Measurements from ENCODE around the gene SLC35B2. TPM values are rescaled to one million over a fixed set of nuclear protein-coding genes. Genes with fewer than 3 reads are reported as not detected.
A peak's percentile ranks its signal among the peaks of the same experiment; 100 is the strongest.

SLC35B2 gene
- total RNA-seq, 1 experiment from 2014 or later: 28.9 TPM

DNA sequence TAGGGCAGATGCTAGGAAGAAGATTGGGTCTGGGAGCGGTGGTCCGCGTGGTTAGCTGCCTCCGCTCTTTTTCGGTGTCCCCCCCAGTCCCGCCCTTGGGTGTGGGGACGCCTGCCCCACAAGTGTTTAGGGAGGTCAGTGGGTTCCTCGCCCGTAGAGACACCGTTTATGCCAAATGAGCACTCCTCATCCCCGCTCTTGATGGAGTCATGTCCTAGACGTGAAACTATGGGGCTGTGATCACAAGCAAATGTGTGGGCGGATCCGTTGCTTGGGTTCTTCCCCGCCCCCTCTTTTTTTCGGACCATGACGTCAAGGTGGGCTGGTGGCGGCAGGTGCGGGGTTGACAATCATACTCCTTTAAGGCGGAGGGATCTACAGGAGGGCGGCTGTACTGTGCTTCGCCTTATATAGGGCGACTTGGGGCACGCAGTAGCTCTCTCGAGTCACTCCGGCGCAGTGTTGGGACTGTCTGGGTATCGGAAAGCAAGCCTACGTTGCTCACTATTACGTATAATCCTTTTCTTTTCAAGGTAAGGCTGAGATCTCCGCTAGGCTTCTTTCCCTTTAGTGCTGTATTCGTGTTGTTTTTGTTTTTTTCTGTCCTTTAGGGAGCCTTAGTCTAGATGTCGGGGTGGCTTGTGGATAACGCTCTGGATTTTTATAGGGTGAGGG, 10.5 kb downstream of the SLC35B2 start, which contains the start of gene HSP90AB1:
Gene HSP90AB1, plus strand, starts transcription at position 439 of the 675 bp plus-strand sequence. CDS start 1,529 bp downstream, outside the sequence.
- peaks cover 48% of the 10 kb centered on the region for H3K36me3 Mint-ChIP-seq
- H3K4me1 Mint-ChIP-seq: peaks cover 37% of the 10 kb centered on the region
- H3K27ac Mint-ChIP-seq: peak within 1 kb of the TSS; percentile 99
- H3K4me3 Mint-ChIP-seq: peak within 1 kb of the TSS; percentile 99
- no peaks in the 10 kb centered on the region for H3K9me3 Mint-ChIP-seq
- ChIA-PET CTCF (interaction anchor here (0.7 to 7.2 kb wide), 15 partner anchors 9 to 387 kb away, joined by 3 to 80 read pairs (median 4); partner anchors contain the start of genes AARS2, SLC29A1 and SLC35B2), POLR2A (interaction anchor here (0.6 to 4.9 kb wide), 23 partner anchors 9 to 617 kb away, joined by 3 to 83 read pairs (median 5); partner anchors contain the start of genes AARS2, MRPL14, MYMX and SLC29A1)
- ATAC-seq (peak; percentile 59), DNase-seq (ENCODE audit: low spot score) (peak; percentile 93)
- H3K27me3 Mint-ChIP-seq (ENCODE audit: low read depth): peaks cover 10% of the 10 kb centered on the region
- TF ChIP-seq ZNF416 (CRISPR knock-in tag; IDR thresholded peaks at IDR 0.05): 0 out of 2 replicates have a peak, but pooled peaks have one; percentile 28
- TF ChIP-seq HMGA2 (CRISPR knock-in tag; IDR thresholded peaks at IDR 0.05): 0 out of 2 replicates have a peak, but pooled peaks have one; percentile 4
- no peak for TF ChIP-seq ZNF138 (CRISPR knock-in tag; conservative IDR thresholded peaks at IDR 0.05)
- no peak for TF ChIP-seq TP53 (CRISPR knock-in tag; IDR thresholded peaks at IDR 0.05)
- no peak for TF ChIP-seq ZNF423 (CRISPR knock-in tag; IDR thresholded peaks at IDR 0.05)
- TF ChIP-seq ESRRA (CRISPR knock-in tag; IDR thresholded peaks at IDR 0.05; ENCODE audit: borderline replicate concordance): no peak
- TF ChIP-seq, protein P1, sequence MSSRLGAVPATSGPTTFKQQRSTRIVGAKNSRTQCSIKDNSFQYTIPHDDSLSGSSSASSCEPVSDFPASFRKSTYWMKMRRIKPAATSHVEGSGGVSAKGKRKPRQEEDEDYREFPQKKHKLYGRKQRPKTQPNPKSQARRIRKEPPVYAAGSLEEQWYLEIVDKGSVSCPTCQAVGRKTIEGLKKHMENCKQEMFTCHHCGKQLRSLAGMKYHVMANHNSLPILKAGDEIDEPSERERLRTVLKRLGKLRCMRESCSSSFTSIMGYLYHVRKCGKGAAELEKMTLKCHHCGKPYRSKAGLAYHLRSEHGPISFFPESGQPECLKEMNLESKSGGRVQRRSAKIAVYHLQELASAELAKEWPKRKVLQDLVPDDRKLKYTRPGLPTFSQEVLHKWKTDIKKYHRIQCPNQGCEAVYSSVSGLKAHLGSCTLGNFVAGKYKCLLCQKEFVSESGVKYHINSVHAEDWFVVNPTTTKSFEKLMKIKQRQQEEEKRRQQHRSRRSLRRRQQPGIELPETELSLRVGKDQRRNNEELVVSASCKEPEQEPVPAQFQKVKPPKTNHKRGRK (CRISPR knock-in tag; IDR thresholded peaks at IDR 0.05; ENCODE audit: borderline replicate concordance): no peak
- TF ChIP-seq, protein P2, sequence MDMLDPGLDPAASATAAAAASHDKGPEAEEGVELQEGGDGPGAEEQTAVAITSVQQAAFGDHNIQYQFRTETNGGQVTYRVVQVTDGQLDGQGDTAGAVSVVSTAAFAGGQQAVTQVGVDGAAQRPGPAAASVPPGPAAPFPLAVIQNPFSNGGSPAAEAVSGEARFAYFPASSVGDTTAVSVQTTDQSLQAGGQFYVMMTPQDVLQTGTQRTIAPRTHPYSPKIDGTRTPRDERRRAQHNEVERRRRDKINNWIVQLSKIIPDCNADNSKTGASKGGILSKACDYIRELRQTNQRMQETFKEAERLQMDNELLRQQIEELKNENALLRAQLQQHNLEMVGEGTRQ (CRISPR knock-in tag; IDR thresholded peaks at IDR 0.05): no peak
- TF ChIP-seq FOXJ3 (CRISPR knock-in tag; IDR thresholded peaks at IDR 0.05; ENCODE audit: borderline replicate concordance): no peak
- no peak for TF ChIP-seq GTF2I (CRISPR knock-in tag; conservative IDR thresholded peaks at IDR 0.05)
- peak; percentile 84 for TF ChIP-seq KAT7 (CRISPR knock-in tag; IDR thresholded peaks at IDR 0.05; ENCODE audit: borderline replicate concordance)
- no peak for TF ChIP-seq ZNF317 (CRISPR knock-in tag; IDR thresholded peaks at IDR 0.05; ENCODE audit: borderline replicate concordance, low read depth)
- TF ChIP-seq MYBL2 (CRISPR knock-in tag; IDR thresholded peaks at IDR 0.05): no peak
- peak; percentile 28; the same call in 1 of the 2 replicates for TF ChIP-seq RORB (CRISPR knock-in tag; IDR thresholded peaks at IDR 0.05)
- 0 out of 2 replicates have a peak, but pooled peaks have one; percentile 66 for TF ChIP-seq JUN (CRISPR knock-in tag; IDR thresholded peaks at IDR 0.05)
- TF ChIP-seq, protein P3, sequence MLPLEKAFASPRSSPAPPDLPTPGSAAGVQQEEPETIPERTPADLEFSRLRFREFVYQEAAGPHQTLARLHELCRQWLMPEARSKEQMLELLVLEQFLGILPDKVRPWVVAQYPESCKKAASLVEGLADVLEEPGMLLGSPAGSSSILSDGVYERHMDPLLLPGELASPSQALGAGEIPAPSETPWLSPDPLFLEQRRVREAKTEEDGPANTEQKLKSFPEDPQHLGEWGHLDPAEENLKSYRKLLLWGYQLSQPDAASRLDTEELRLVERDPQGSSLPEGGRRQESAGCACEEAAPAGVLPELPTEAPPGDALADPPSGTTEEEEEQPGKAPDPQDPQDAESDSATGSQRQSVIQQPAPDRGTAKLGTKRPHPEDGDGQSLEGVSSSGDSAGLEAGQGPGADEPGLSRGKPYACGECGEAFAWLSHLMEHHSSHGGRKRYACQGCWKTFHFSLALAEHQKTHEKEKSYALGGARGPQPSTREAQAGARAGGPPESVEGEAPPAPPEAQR (CRISPR knock-in tag; IDR thresholded peaks at IDR 0.05): no peak
- TF ChIP-seq, protein P4, sequence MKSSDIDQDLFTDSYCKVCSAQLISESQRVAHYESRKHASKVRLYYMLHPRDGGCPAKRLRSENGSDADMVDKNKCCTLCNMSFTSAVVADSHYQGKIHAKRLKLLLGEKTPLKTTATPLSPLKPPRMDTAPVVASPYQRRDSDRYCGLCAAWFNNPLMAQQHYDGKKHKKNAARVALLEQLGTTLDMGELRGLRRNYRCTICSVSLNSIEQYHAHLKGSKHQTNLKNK (CRISPR knock-in tag; IDR thresholded peaks at IDR 0.05): no peak; the same call in 1 of the 2 replicates
- TF ChIP-seq, protein P5, sequence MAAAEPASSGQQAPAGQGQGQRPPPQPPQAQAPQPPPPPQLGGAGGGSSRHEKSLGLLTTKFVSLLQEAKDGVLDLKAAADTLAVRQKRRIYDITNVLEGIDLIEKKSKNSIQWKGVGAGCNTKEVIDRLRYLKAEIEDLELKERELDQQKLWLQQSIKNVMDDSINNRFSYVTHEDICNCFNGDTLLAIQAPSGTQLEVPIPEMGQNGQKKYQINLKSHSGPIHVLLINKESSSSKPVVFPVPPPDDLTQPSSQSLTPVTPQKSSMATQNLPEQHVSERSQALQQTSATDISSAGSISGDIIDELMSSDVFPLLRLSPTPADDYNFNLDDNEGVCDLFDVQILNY (CRISPR knock-in tag; IDR thresholded peaks at IDR 0.05): 0 out of 2 replicates have a peak, but pooled peaks have one; percentile 30
- no peak for TF ChIP-seq MXD4 (CRISPR knock-in tag; IDR thresholded peaks at IDR 0.05; ENCODE audit: borderline replicate concordance)
- TF ChIP-seq CREM (CRISPR knock-in tag; IDR thresholded peaks at IDR 0.05): peak; percentile 49; the same call in 1 of the 2 replicates
- 0 out of 2 replicates have a peak, but pooled peaks have one; percentile 33 for TF ChIP-seq RELA (CRISPR knock-in tag; IDR thresholded peaks at IDR 0.05; ENCODE audit: borderline replicate concordance)
- TF ChIP-seq, protein P6, sequence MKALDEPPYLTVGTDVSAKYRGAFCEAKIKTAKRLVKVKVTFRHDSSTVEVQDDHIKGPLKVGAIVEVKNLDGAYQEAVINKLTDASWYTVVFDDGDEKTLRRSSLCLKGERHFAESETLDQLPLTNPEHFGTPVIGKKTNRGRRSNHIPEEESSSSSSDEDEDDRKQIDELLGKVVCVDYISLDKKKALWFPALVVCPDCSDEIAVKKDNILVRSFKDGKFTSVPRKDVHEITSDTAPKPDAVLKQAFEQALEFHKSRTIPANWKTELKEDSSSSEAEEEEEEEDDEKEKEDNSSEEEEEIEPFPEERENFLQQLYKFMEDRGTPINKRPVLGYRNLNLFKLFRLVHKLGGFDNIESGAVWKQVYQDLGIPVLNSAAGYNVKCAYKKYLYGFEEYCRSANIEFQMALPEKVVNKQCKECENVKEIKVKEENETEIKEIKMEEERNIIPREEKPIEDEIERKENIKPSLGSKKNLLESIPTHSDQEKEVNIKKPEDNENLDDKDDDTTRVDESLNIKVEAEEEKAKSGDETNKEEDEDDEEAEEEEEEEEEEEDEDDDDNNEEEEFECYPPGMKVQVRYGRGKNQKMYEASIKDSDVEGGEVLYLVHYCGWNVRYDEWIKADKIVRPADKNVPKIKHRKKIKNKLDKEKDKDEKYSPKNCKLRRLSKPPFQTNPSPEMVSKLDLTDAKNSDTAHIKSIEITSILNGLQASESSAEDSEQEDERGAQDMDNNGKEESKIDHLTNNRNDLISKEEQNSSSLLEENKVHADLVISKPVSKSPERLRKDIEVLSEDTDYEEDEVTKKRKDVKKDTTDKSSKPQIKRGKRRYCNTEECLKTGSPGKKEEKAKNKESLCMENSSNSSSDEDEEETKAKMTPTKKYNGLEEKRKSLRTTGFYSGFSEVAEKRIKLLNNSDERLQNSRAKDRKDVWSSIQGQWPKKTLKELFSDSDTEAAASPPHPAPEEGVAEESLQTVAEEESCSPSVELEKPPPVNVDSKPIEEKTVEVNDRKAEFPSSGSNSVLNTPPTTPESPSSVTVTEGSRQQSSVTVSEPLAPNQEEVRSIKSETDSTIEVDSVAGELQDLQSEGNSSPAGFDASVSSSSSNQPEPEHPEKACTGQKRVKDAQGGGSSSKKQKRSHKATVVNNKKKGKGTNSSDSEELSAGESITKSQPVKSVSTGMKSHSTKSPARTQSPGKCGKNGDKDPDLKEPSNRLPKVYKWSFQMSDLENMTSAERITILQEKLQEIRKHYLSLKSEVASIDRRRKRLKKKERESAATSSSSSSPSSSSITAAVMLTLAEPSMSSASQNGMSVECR (CRISPR knock-in tag; IDR thresholded peaks at IDR 0.05; ENCODE audit: borderline replicate concordance): peak; percentile 73
- no peak for TF ChIP-seq ZNF219 (CRISPR knock-in tag; IDR thresholded peaks at IDR 0.05; ENCODE audit: borderline replicate concordance)
- peak; percentile 34; the same call in 1 of the 2 replicates for TF ChIP-seq ZBTB21 (CRISPR knock-in tag; IDR thresholded peaks at IDR 0.05; ENCODE audit: borderline replicate concordance)
- TF ChIP-seq, protein P7, sequence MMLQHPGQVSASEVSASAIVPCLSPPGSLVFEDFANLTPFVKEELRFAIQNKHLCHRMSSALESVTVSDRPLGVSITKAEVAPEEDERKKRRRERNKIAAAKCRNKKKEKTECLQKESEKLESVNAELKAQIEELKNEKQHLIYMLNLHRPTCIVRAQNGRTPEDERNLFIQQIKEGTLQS (CRISPR knock-in tag; conservative IDR thresholded peaks at IDR 0.05): no peak
- no peak for TF ChIP-seq ZNF263 (CRISPR knock-in tag; IDR thresholded peaks at IDR 0.05; ENCODE audit: low read depth)
- TF ChIP-seq TCF7 (CRISPR knock-in tag; IDR thresholded peaks at IDR 0.05; ENCODE audit: low read depth): no peak
- no peak for TF ChIP-seq FOXP1 (CRISPR knock-in tag; IDR thresholded peaks at IDR 0.05; ENCODE audit: borderline replicate concordance)
